Upper lobe of left lung (tissue), 4 donors: Measurements from ENCODE around the gene IL1RAPL2.

ENCODE experiments used
- CTCF ChIP-seq, 6 experiments: fragments of 450-650 bp in 4 of 6; fragments of 200-600 bp in 2 of 6; sonication (generic) in 2 of 6; IDR thresholded peaks; one replicate each; pipeline ENCODE4 v1.5.1; 2016 to 2019; ENCODE audit warnings: antibody characterized with exemption in 6 of 6
- POLR2A ChIP-seq, 4 donors: fragments of 450-650 bp; IDR thresholded peaks; one replicate each; pipeline ENCODE4 v1.5.1; 2016 to 2017; ENCODE audit warnings: antibody characterized with exemption in 4 of 4, mild to moderate bottlenecking in 2 of 4

GRCh38 chrX:105109936-105110335 lies 543.9 kb downstream of the IL1RAPL2 start:
- TF ChIP-seq POLR2A (IDR thresholded peaks at IDR 0.05) (no peak), CTCF (IDR thresholded peaks at IDR 0.05) (no peak)
